Muscle layer of duodenum (tissue), 2 donors: ENCODE results near the gene PDGFA.

Experiments used
- H3K27ac ChIP-seq: one replicate; pipeline ENCODE4 v1.7.0; 2013; ENCODE audit warnings: mild to moderate bottlenecking, low read length
- H3K27me3 ChIP-seq: one replicate; pipeline ENCODE4 v1.7.0; 2013; ENCODE audit warnings: low read depth, mild to moderate bottlenecking, control low read depth, low read length
- H3K36me3 ChIP-seq, 2 donors: one replicate each; pipeline ENCODE4 v1.7.0; 2013; ENCODE audit warnings: low read length in 2 of 2, control low read depth in 1 of 2, mild to moderate bottlenecking in 1 of 2; ENCODE audit not compliant: insufficient read depth in 2 of 2, control insufficient read depth in 1 of 2
- H3K4me1 ChIP-seq, 2 donors: one replicate each; pipeline ENCODE4 v1.7.0; 2013; ENCODE audit warnings: low read length in 2 of 2, mild to moderate bottlenecking in 2 of 2, control low read depth in 1 of 2, moderate library complexity in 1 of 2; ENCODE audit not compliant: insufficient read depth in 2 of 2, control insufficient read depth in 1 of 2
- H3K4me3 ChIP-seq, 2 donors: one replicate each; pipeline ENCODE4 v1.7.0; 2013; ENCODE audit warnings: low read length in 2 of 2, low read depth in 1 of 2, mild to moderate bottlenecking in 1 of 2
- H3K9me3 ChIP-seq, 2 donors: one replicate each; pipeline ENCODE4 v1.7.0; 2013; ENCODE audit warnings: low read length in 2 of 2, control low read depth in 1 of 2, mild to moderate bottlenecking in 1 of 2; ENCODE audit not compliant: control insufficient read depth in 1 of 2
- donor health status: healthy.

PDGFA gene

GRCh38 chr7:479948-480499 is 39.6 kb downstream of the PDGFA start:
- H3K36me3 ChIP-seq: no peaks in the 10 kb centered on the region
- no peaks in the 10 kb centered on the region for H3K4me1 ChIP-seq
- no peak overlapping the region for H3K27ac ChIP-seq
- no peaks in the 10 kb centered on the region for H3K27me3 ChIP-seq
- no peak overlapping the region for H3K4me3 ChIP-seq
- H3K9me3 ChIP-seq: no peaks in the 10 kb centered on the region

GRCh38 chr7:479115-479947 is 40.3 kb downstream of the PDGFA start:
- Histone ChIP-seq H3K27ac (no peak overlapping the region), H3K27me3 (no peaks in the 10 kb centered on the region), H3K4me3 (no peak overlapping the region), H3K4me1 (no peaks in the 10 kb centered on the region), H3K9me3 (peaks cover 0 to 5% of the 10 kb centered on the region in 2 donors), H3K36me3 (no peaks in the 10 kb centered on the region)

- H3K4me3 ChIP-seq: no peak overlapping the region
- H3K27me3 ChIP-seq: no peaks in the 10 kb centered on the region
- no peak overlapping the region for H3K27ac ChIP-seq
- H3K4me1 ChIP-seq: no peaks in the 10 kb centered on the region
- H3K36me3 ChIP-seq: no peaks in the 10 kb centered on the region
- H3K9me3 ChIP-seq: peaks cover 0 to 7% of the 10 kb centered on the region in 2 donors
Measured at GRCh38 chr7:477626-478220, 41.9 kb downstream of the PDGFA start.

- no peaks in the 10 kb centered on the region for H3K27me3 ChIP-seq
- H3K27ac ChIP-seq: no peak overlapping the region
- H3K36me3 ChIP-seq: no peaks in the 10 kb centered on the region
- H3K4me3 ChIP-seq: no peak overlapping the region
- H3K4me1 ChIP-seq: peaks cover 0 to under 1% of the 10 kb centered on the region in 2 donors
- peaks cover 0 to 7% of the 10 kb centered on the region in 2 donors for H3K9me3 ChIP-seq
Measured at GRCh38 chr7:476736-477360, 42.8 kb downstream of the PDGFA start.

DNA sequence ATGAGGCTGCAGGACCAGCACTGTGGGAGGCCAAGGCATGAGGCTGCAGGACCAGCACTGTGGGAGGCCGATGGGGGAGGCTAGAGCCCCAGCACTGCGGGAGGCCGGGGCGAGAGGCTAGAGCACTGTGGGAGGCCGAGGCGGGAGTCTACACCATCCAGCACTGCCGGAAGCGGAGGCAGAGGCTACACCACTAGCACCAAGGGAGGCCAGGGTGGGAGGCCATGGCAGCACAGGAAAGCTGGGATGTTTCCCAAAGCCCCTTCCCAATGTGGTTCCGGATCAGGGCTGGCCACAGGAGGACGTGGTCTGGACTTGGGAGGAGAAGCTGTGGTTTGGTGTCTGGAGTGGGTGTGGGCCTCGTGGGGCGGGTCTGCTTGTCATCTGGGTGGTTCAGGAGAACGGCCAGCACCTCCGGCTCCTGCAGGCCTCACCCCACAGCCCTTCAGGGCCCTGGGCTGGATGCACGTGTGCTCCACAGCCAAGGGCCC is 43.6 kb downstream of the PDGFA start:
- peaks cover 0 to 7% of the 10 kb centered on the region in 2 donors for H3K9me3 ChIP-seq
- no peaks in the 10 kb centered on the region for H3K27me3 ChIP-seq

DNA sequence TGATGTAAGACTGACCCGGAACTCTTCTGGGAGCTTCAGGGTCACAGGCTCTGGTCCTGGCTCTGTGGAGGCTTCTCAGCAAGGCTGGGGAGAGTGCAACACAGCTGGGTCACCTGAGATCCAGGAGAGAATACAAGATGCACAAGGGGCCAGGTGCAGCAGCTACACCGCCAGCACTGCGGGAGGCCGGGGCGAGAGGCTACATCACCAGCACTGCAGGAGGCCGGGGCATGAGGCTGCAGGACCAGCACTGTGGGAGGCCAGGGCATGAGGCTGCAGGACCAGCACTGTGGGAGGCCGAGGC is 44.3 kb downstream of the PDGFA start:
- no peaks in the 10 kb centered on the region for H3K36me3 ChIP-seq
- H3K4me1 ChIP-seq: peaks cover 0 to 4% of the 10 kb centered on the region in 2 donors
- no peak overlapping the region for H3K4me3 ChIP-seq
- H3K27me3 ChIP-seq: no peaks in the 10 kb centered on the region
- peaks cover 0 to 7% of the 10 kb centered on the region in 2 donors for H3K9me3 ChIP-seq
- no peak overlapping the region for H3K27ac ChIP-seq

More for the DNA sequence above, 43.6 kb downstream of the PDGFA start:
- Histone ChIP-seq H3K36me3 (no peaks in the 10 kb centered on the region), H3K4me3 (no peak overlapping the region), H3K27ac (no peak overlapping the region), H3K4me1 (peaks cover 0 to 4% of the 10 kb centered on the region in 2 donors)

DNA sequence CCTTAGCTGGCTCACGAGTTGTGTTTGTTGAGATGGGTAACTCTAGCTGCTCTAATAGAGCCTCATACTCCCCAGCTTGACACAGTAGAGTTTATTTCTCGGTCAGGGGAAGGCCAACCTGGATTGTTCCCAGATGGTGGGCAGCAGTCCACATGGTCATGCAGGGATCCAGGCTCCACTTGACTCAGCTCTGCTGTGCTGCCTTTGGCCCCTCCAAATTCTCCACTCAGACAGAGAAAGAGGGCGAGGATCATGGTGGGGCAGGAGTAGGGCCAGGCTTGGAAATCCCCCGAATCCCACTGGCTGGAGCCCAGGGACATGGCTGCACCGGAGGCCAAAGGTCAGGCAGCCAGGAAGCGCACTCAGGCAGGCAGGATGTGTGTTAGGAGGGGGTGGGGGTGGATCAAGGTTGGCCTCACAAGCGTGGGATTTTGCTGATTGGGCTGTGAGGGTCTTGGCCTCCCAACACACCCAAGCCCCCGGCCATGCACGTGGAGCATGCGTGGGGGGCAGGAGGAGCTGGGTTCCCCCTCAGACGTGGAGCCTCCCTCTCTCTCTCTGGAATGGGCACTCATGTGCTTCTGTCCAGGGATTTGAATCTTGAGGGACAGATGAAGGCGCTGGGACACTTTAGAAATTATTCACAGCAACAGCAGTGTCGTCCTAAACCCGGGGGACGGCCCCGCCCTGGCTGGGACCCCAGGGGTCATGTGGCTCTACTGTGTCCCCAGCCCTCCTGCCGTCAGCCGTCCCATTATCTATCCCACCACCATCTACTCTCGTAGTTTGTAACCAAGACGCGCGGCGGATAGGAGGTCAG is 44.8 kb downstream of the PDGFA start:
- Histone ChIP-seq H3K27me3 (no peaks in the 10 kb centered on the region), H3K27ac (no peak overlapping the region), H3K36me3 (no peaks in the 10 kb centered on the region), H3K4me1 (peaks cover 0 to 4% of the 10 kb centered on the region in 2 donors), H3K4me3 (no peak overlapping the region), H3K9me3 (peaks cover 0 to 7% of the 10 kb centered on the region in 2 donors)

DNA sequence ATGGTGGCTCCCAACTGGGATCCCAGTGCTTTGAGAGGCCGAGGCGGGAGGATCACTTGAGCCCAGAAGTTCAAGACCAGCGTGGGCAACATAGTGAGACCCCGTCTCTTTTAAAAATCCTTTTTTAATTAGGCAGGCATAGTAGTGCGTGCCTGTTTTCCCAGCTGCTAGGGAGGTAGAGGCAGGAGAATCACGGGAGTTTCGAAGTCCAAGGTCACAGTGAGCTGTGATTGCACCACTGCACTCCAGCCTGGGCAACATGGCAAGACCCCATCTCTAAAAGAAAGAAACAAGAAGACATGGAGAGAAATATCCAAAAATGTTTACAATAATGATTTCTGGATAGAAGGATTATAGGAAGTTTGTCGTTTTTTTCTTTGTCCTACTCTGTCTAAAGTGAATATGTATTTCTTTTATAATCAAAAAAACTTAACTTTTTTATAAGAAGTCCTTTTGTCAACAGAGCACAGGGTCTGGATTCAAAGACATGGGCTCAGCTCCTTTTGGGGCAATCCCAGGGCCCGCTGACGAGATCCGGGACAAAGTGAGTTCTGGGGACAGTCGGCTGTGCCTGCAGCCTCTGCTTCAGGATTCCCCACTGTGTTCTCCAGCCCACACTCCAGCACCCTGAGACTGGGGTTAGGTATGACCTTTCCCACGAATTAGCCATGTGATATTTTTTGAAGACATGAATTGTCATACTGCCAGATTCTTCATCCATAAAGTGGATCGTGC is 45.6 kb downstream of the PDGFA start:
- Histone ChIP-seq H3K4me1 (peaks cover 0 to 4% of the 10 kb centered on the region in 2 donors), H3K27ac (no peak overlapping the region), H3K9me3 (peaks cover 0 to 7% of the 10 kb centered on the region in 2 donors), H3K36me3 (no peaks in the 10 kb centered on the region), H3K4me3 (no peak overlapping the region), H3K27me3 (no peaks in the 10 kb centered on the region)

- Histone ChIP-seq H3K9me3 (peaks cover 0 to 7% of the 10 kb centered on the region in 2 donors), H3K4me1 (peaks cover 0 to 4% of the 10 kb centered on the region in 2 donors), H3K4me3 (no peak overlapping the region), H3K27me3 (no peaks in the 10 kb centered on the region), H3K36me3 (no peaks in the 10 kb centered on the region), H3K27ac (no peak overlapping the region)
Measured at GRCh38 chr7:473211-473734, 46.4 kb downstream of the PDGFA start.

DNA sequence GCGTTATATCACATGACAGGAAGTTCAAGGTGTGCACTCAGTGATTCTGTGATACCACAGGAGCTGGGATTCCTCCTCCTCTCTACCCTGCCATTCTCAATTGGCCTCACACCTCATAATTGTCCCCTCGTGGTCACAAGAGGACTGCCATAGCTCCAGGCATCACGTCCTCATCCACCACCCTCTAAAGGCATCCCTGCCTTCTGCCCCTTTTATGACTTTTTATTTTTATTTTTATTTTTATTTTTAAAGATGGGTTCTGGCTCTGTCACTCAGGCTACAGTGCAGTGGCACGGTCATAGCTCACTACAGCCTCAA is 47.0 kb downstream of the PDGFA start:
- Histone ChIP-seq H3K4me3 (no peak overlapping the region), H3K27me3 (no peaks in the 10 kb centered on the region), H3K27ac (no peak overlapping the region), H3K9me3 (peaks cover 0 to 7% of the 10 kb centered on the region in 2 donors), H3K36me3 (no peaks in the 10 kb centered on the region), H3K4me1 (peaks cover 0 to 4% of the 10 kb centered on the region in 2 donors)
